GM10248 (cell line): ENCODE measurements around the gene LAMA2.

Experiments used
- CTCF ChIA-PET: fragments of 300-600 bp; sonication (Branson Sonifier 250); formaldehyde crosslinking; extraction: SDS; loops from one replicate; lab custom pipeline; 2021; ENCODE audit warnings: antibody characterized with exemption; lab: Yijun Ruan, JAX
- POLR2A ChIA-PET: fragments of 350-650 bp; sonication (Branson Sonifier 250); formaldehyde crosslinking; extraction: SDS; loops from one replicate; lab custom pipeline; 2020; ENCODE audit warnings: antibody characterized with exemption; lab: Yijun Ruan, JAX
- DNase-seq: peaks from one replicate; pipeline ENCODE4 v3.0.0; 2012; ENCODE audit errors: extremely low spot score
- TF ChIP-seq, protein P1 (sequence below): IDR thresholded peaks from 2 replicates; pipeline ENCODE4 v1.5.1; 2012; ENCODE audit warnings: mild to moderate bottlenecking, low read depth; ENCODE audit errors: extremely low read depth, missing control alignments, control extremely low read depth

Gene LAMA2

DNA sequence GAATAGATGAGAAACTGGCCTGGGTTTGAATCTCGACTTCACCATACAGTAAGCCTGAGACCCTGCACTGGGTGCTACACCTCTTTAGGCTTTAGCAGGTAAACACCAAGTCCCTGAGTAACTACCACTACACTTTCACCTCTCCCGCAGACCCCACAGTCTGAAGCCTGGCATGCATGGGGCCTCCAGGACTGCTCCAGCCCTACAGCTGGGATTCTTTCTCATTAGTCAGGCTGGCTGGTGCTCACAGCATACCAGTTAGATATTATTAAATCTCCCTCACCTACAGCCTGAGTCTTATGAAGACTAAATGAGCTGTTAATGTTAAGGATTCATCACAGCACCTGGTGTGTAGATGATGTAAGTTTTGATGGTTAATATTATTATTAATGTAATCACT lies 438.4 kb downstream of the LAMA2 start:
- CTCF ChIA-PET, result interaction anchor here (1.2 to 1.4 kb wide), 4 partner anchors 8 to 49 kb away, joined by 3 to 5 read pairs (median 3); no protein-coding TSS in a partner anchor
- POLR2A ChIA-PET, result no interaction called here
- TF ChIP-seq, protein P1, sequence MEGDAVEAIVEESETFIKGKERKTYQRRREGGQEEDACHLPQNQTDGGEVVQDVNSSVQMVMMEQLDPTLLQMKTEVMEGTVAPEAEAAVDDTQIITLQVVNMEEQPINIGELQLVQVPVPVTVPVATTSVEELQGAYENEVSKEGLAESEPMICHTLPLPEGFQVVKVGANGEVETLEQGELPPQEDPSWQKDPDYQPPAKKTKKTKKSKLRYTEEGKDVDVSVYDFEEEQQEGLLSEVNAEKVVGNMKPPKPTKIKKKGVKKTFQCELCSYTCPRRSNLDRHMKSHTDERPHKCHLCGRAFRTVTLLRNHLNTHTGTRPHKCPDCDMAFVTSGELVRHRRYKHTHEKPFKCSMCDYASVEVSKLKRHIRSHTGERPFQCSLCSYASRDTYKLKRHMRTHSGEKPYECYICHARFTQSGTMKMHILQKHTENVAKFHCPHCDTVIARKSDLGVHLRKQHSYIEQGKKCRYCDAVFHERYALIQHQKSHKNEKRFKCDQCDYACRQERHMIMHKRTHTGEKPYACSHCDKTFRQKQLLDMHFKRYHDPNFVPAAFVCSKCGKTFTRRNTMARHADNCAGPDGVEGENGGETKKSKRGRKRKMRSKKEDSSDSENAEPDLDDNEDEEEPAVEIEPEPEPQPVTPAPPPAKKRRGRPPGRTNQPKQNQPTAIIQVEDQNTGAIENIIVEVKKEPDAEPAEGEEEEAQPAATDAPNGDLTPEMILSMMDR, result no peak
- no peak for DNase-seq

DNA sequence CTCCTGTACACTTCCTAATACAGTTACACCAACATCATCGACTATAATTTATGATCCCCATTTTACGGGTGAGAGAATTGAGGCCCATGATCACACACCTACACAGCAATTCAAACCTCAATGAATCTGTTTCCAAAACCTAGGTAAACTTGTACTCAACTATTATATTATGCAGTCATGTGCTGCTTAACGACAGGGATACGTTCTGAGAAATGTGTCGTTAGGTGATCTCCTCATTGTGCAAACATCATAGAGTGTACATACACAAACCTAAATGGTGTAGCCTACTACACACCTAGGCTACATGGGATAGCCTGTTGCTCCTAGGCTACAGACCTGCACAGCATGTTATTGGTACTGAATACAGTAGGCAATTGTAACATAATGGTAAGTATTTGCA lies 441.4 kb downstream of the LAMA2 start:
- ChIA-PET CTCF (no interaction called here), POLR2A (no interaction called here)
- TF ChIP-seq, protein P1, result no peak
- no peak for DNase-seq

DNA sequence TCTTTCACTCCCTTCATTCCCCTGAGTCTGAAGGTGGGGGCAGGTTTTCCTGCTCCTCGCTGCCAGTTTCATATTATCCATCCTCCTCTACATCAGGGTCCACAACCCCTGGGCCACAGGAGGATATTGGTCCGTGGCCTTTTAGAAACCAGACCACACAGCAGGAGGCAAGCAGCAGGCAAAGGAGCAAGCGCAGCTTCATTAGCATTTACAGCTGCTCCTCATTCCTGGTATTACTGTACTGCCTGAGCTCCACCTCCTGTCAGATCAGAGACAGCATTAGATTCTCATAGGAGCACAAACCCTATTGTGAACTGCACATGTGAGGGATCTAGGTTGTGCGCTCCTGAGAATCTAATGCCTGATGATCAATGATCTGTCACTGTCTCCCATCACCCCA lies 446.7 kb downstream of the LAMA2 start:
- CTCF ChIA-PET, result no interaction called here
- TF ChIP-seq, protein P1, result no peak
- DNase-seq, result no peak
- POLR2A ChIA-PET, result interaction anchor here (0.6 kb wide), 1 partner anchor 37 kb away, joined by 3 read pairs; no protein-coding TSS in a partner anchor

DNA sequence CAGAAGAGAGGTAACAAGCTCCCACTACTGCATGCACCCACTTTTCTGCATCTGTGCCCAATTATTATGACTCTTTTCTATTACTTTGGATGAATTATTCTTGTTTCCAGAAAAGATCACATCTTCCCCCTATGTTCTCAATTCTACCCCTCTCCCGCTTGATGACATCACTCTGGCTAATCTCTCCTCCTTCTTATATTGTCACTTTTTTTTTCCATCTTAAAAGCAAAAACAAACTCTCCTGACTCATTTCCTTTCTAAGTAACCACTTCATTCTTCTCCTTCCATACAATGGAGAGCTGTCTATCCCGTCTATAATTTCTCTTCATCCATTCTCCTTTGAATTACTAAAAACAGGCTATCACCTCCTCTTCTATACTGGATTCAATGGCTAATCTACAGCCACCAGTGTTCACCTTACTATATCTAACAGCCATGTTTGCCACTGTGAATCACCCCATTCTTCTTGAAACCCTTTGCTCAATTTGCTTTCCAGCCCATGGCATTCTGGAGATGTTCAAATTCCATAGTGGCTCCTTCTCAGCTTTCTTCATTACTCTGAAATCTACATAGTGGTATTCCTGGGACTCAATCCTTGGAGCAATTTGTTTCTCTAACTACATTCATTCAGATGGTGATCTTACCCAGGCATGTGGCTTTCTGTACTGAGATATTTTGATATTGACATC lies 448.7 kb downstream of the LAMA2 start:
- POLR2A ChIA-PET, result no interaction called here
- CTCF ChIA-PET, result no interaction called here
- TF ChIP-seq, protein P1, result no peak
- no peak for DNase-seq

DNA sequence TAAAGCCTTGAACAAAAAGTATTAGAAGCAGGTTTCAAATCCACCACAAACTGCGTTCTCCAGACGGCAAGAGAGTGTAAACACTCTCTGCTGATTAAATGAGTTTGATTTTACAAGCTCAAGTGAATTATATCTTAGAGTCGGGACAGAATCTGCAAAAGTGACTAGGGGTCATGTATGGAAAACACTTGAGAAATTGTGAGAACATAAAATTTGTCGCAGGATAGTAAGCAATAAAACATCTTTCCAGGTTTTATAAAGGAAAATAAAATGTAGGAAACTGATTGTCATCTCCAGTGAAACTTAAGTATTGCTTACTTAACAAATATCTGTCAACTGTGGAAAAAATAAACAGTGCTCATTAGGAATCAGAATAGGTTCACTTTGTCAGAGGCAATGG lies 452.9 kb downstream of the LAMA2 start:
- POLR2A ChIA-PET, result no interaction called here
- TF ChIP-seq, protein P1, result no peak
- CTCF ChIA-PET, result no interaction called here

DNA sequence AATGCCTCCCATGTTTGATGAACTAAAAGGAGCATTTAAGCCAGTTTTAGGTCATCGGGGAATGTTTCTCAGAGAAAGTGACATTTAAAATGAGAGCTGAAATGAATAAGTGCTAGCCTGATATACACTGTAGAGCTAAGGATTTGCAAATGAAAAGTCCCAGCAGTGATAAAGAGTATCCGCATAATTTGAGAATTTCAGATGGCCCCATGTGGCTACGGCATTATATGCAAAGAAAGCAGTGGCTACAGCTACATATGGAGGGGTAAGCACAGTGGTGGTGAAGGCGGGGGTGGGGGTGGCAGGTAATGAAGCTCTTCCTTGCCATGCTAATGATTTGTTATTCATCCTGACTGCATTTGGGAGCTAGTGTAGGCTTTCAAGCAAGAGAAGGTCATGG lies 455.7 kb downstream of the LAMA2 start:
- no peak for DNase-seq
- TF ChIP-seq, protein P1, result no peak
- ChIA-PET POLR2A (no interaction called here), CTCF (interaction anchor here (1.0 to 1.6 kb wide), 2 partner anchors 11 to 13 kb away, joined by 3 to 4 read pairs; no protein-coding TSS in a partner anchor)

More for the DNA sequence above, 452.9 kb downstream of the LAMA2 start:
- no peak for DNase-seq

DNA sequence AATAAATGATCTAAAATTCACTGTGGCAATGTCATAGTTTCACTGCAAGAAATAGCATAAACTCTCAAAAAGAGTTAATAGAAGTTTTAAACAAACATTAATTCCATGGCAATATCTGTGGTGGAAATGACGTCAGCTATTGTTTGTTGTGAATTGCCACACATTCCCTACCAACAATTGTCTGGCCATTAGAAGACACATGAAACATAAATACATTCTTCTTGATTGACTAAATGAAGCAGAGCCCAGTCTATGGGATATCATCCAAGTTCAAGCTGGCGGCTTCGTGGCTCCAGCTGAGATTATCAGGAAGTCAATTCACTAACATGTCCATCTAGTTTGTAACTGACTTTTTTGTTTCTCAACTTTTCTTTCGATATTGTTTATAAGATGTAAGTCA lies 458.0 kb downstream of the LAMA2 start:
- CTCF ChIA-PET, result interaction anchor here (0.6 to 1.9 kb wide), 6 partner anchors 9 to 21 kb away, joined by 3 to 10 read pairs (median 4); no protein-coding TSS in a partner anchor
- no peak for DNase-seq
- POLR2A ChIA-PET, result no interaction called here
- TF ChIP-seq, protein P1, result no peak
